ENCODE data around the gene SLC12A6.
"Not testable (repeated sequence)": the region's sequence is repeated elsewhere in the genome, so short reads cannot be mapped to it uniquely, and the experiment has no call there.

The SLC12A6 gene

DNA sequence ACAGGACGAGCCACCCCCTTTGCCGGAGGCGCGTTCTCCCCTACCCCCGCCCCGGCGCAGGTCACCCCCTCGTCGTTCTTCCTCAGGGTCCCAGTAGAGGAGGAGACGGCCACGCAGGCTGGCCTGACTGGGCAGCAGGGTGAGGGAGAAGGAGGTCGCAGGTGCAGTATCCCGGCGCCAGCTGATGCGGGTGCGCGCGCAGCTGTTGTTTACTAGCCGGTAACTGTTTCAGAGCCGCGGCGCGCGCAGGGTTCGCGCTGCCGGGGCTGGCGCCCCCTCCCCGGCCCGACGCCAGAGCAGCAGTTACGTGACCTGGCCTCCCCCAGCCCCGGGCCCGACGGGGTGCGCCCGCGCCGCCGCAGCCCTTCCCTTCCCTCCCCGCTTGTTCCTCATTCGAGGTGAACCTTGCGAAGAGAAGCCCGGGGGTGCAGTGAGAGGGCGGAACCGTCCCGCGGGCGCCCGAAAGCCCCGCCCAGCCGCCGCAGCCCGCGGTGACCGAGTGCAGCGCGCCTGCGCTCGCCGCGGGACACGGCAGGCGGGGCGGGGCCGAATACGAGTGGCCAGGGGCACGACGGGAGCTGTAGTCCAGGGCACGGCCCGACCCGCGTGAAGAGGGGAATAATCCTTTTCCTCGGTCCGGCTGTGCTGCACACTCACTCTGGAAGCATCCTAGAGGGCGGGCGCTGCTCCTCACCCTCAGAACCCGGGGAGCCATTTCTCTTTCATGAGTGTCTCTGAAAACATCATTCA lies at the start of gene SLC12A6:
Gene SLC12A6 (minus strand): TSS at position 225 of the 750 bp plus-strand sequence. CDS start 1,101 bp downstream, outside the sequence.
- peak; percentile 92 for DNase-seq
- in situ Hi-C loops (cut with HindIII; ENCODE audit: low pct_ligation_motif_present, low pct_unique_long_range_greater_than_20kb, low sequenced_read_pairs): no loop called here

DNA sequence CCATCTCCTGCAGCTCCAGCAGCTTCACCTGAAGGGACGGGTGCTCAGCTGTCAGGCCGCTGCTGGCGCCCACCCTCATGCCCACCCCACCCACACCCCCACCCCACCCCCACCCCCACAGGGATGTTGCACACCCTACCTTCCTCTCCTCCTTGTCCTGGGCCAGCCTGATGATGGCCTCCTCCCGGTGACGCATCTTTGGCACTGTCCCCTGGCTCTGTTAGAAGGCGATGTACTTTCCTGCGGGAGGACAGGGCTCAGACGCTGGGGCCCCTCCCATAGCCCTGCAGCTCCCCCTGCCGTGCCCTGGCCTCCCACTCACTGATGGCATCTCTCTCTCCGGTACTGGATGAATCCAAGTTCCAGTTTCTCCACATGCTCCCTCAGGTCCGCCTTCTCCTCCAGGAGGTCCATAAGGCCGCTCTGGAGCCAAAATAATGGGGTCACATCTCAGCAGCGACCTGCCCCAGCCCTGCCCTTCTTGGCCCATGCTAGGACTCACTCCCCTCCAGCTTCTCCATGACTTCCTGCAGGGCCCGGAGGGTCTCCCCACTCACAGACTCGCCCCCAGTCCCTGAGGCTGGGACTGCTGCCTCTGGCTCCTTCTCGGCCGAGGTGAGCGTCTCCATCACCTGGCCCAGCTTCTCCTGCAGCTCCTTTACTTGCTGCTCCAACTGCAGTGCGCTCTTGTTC lies 44.4 kb upstream of the SLC12A6 start:
- in situ Hi-C loops (cut with HindIII; ENCODE audit: low pct_ligation_motif_present, low pct_unique_long_range_greater_than_20kb, low sequenced_read_pairs); DNase-seq: not testable (repeated sequence)

DNA sequence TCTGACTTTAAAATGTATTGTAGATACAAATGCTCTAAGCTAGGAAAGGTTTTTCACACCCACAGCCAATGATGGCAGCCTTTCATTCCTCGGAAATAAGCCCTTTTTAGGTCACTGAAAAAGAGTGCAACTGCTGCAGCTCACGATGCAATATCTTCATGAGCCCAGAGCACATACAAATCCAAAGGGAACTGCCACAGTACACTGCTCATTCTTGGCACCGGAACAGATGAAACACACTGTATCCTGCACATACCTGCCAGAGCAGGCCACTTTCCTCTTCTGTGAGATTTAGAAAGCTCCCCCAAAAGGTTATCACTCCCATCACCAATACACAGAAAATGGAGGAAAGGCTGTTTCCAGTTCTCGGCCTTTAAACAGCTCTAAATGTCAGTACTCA lies 42.9 kb upstream of the SLC12A6 start:
- DNase-seq; in situ Hi-C loops (cut with HindIII; ENCODE audit: low pct_ligation_motif_present, low pct_unique_long_range_greater_than_20kb, low sequenced_read_pairs): not testable (repeated sequence)

DNA sequence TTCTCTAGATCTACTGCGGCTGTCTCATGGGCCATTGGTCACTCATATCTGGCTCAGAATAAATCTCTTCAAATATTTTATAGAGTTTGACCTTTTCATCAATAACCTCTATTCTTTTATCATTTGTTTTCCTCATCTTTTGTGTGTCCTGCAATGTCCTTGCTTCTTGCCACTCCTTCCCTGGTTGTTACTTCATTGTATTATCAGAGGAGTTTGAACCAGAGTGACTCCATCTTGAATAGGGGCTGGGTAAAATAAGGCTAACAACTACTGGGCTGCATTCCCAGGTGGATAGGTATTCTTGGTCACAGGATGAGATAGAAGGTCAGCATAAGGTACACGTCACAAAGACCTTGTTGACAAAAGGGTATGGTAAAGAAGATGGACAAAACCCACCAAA lies 39.3 kb upstream of the SLC12A6 start:
- no peak for DNase-seq
- in situ Hi-C loops (cut with HindIII; ENCODE audit: low pct_ligation_motif_present, low pct_unique_long_range_greater_than_20kb, low sequenced_read_pairs): no loop called here

DNA sequence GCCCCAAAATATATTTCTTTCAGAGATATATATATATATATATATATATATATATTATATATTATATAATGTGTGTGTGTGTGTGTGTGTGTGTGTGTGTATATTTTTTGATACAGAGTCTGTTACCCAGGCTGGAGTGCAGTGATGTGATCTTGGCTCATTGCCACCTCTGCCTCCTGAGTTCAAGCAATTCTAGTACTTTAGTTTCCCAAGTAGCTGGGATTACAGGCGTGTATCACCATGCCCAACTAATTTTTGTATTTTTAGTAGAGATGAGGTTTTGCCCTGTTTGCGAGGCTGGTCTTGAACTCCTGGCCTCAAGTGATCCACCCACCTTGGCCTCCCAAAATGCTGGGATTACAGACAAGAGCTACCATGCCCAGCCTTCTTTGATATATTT lies 38.0 kb upstream of the SLC12A6 start:
- in situ Hi-C loops (cut with HindIII; ENCODE audit: low pct_ligation_motif_present, low pct_unique_long_range_greater_than_20kb, low sequenced_read_pairs); DNase-seq: not testable (repeated sequence)

DNA sequence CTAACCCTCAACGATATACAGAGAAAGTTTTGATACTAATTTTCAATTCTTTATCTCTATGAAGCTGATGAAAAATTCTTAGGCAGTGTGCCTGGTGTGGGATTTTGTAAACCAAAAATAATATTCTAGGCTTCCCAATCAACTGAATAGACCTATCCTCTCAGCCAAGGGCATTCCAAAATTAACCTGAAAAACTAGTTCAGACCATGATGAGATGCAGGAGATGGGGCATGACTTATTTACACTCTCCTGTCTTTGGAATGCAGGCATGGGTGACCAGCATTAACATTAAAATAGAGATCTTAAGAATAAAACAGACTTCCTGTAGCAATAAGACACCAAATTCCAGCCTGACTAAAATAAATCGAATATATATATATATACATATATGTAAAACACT lies 37.2 kb upstream of the SLC12A6 start:
- DNase-seq: no peak
- in situ Hi-C loops (cut with HindIII; ENCODE audit: low pct_ligation_motif_present, low pct_unique_long_range_greater_than_20kb, low sequenced_read_pairs): no loop called here

DNA sequence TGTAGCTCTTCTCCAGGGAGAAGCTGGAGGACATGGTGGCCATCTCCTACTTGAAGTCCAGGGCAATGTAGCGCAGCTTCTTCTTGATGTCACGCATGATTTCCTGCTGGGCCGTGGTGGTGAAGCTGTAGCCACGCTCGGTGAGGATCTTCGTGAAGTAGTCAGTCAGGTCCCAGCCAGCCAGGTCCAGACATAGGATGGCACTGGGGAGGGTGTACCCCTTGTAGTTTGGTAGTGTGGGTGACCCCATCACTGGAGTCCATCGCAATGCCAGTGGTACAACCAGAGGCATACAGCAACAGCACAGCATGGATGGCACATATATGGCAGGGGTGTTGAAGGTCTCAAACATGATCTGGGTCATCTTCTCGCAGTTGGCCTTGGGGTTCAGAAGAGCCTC lies 36.4 kb upstream of the SLC12A6 start:
- in situ Hi-C loops (cut with HindIII; ENCODE audit: low pct_ligation_motif_present, low pct_unique_long_range_greater_than_20kb, low sequenced_read_pairs): no loop called here
- DNase-seq: no peak

DNA sequence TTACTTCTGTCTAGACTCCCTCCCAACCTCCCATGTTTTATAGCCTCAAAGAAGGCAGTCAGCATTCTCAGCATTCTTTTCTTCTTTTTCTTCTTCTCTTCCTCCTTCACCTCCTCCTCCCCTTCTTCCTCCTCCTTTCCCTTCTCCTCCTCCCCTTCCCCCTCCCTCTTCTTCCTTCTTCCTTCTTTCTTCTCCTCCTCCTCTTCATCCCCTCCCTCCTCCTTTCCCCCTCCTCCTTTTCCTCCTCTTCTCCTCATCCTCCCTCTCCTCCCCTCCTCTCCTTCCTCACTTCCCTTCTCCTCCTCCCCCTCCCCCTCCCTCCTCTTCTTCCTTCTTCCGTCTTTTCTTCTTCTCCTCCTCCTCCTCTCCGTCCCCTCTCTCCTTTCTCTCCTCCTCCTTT lies 33.1 kb upstream of the SLC12A6 start:
- no peak for DNase-seq
- in situ Hi-C loops (cut with HindIII; ENCODE audit: low pct_ligation_motif_present, low pct_unique_long_range_greater_than_20kb, low sequenced_read_pairs): no loop called here

DNA sequence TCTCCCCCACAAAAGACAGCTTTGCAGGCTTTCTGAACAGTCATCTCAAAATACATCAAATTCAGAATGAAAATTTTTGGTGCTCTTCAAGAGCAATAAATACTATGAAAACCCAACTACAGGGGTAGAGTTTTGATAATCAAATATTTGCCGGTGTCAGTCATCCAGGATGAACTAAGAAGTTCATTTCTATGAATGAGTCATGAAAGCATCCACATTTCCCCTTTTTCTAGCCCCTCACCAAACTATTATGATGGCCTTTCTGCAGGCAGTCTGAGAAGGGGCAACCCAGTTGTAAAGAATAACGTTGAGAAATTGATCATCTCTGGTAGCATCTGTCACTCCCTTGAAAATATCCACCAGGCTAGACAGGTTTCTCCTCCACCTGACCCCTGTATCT lies 32.5 kb upstream of the SLC12A6 start:
- DNase-seq: no peak
- in situ Hi-C loops (cut with HindIII; ENCODE audit: low pct_ligation_motif_present, low pct_unique_long_range_greater_than_20kb, low sequenced_read_pairs): no loop called here

DNA sequence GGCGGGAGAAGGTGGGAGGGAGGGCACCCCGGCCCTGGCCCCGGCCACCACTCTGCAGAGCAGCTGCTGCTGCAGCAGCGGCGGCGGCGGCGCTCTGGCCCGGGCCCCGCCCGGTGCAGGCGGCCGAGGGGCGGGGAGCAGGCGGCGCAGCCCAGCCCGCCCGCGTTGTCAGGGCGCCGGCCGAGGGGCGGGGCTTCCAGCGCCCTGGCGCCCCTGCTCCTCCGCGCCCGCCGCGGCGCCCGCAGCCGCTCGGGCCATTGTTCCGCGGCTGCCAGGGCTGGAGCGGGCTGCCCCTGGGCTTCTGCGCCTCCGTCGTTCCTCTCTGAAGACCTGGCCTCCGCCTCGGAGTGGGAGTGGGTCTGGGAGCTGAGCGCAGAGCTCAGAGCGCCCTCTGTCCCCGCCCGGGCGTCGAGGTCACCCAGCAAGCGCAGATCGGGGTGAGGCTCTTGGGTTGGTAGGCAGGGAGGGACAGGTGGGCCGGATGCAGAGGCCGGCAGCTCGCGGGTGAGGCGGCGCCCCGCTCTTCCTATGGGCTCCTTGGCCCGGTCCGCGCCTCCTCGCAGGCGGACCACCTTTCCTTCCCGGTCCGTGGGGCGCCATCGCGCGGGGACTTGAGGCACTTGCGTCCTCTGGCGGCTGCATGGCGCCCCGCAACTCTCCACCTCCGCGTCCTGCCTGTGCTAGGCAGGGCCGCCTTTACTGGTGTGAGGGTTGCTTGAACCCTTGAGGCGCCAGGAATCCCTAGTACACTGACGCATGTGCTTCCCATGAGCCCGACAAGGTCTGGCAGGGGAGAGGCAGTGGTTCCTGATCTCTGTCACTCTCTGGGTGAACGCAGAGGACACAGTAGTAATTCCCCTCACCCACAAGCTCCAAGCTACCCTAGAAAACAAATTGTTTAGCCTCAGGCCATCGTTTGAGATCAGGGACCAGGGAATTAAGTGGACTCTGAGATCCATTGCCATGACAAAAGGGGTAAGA lies 29.8 kb upstream of the SLC12A6 start, which contains the start of gene LPCAT4:
Gene LPCAT4 (minus strand): TSS at position 96 of the 981 bp plus-strand sequence. CDS start 96 bp downstream, outside the sequence.
- in situ Hi-C loops (cut with HindIII; ENCODE audit: low pct_ligation_motif_present, low pct_unique_long_range_greater_than_20kb, low sequenced_read_pairs): no loop called here
- DNase-seq: peak; percentile 88

DNA sequence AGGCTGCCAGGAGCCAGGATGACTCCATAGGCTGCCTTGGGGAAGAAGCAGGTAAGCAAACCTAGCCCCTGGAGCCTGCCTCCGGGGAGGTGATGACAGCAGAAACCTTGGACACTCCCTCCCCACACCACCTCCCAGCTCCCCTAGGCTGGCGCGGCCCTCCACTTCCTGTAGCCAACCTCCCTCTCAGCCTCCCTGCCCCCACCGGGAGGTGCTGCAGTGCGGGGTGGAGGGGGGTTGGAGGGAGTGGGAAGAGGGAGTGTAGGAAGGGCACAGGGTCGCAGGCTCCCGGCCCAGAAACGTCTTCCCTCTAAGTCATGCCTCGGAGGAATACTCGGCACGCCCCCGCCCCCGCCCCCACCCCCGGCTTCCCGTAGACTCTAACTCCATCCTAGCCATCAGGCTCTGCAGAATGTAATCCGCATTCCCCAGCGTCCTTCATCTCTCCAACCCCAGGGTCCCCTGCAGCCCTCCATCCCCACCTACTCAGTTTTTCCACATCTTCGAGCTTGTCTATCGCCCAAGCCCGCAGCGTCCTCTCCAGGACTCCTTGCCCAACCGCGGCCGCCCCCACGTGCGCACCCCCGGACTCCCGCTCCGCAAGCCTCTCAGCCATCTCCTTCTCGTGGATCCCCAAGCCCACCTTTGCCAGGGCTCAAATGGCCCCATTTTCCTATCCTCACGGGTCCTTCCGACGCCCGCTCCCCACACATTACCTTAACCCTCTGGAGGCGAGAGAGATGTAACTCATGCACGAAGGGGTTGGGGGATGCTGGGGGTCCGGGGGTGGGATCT lies 28.9 kb upstream of the SLC12A6 start:
- DNase-seq: peak; percentile 62
- in situ Hi-C loops (cut with HindIII; ENCODE audit: low pct_ligation_motif_present, low pct_unique_long_range_greater_than_20kb, low sequenced_read_pairs): no loop called here

DNA sequence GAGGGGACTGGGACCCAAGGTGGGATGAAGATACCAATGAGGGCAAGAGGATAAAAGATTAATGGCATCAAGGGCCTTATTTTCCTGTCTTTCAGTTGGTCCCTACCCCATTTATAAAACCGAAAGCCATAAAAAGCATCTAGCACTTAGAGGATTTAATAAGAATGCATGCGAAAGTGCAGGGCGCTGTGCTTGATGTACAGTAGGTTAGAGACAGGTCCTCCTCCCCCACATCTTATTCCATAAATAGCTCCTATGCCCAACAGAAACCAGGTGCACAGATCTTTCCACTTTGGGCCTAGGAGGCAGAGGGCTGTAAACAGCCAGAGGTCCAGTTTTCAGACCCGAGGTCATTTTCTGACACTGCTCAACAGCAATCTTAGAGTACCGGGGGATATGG lies 28.3 kb upstream of the SLC12A6 start:
- in situ Hi-C loops (cut with HindIII; ENCODE audit: low pct_ligation_motif_present, low pct_unique_long_range_greater_than_20kb, low sequenced_read_pairs): no loop called here
- DNase-seq: no peak

DNA sequence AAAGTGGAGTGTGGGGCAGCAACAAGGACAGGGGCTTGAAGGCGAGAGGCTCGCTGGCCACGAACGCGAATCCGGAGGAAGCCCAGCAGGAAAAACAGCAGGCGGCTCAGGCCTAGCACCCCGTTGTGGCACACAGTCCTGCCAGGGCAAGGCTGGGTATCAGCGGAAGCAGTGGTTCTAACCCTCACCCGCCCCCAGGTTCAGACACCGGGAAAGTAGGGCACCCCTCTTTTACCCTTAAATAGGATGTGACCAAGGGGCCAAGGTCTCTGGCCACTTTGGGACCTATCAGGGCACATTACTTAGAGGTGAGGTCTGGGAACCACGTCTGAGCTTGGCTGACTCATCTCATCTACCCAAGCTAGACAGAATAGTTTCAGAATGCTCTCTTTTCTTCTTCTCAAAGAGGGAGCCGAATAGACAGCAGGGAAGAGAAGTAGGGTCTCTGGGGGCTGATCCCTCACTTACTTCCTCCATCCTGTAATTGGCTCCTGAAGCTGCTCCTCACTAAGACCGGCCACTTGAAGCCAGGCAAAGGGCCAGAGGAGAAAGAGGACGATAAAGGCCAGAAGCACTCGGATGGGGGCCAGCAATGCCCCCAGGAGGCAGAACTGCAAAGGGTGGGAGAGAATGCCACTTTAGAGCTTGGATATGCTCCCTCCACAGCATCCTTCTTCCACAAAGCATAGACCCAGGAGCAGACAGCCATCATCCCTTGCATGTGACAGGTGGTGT lies 27.7 kb upstream of the SLC12A6 start:
- in situ Hi-C loops (cut with HindIII; ENCODE audit: low pct_ligation_motif_present, low pct_unique_long_range_greater_than_20kb, low sequenced_read_pairs): no loop called here
- DNase-seq: no peak

DNA sequence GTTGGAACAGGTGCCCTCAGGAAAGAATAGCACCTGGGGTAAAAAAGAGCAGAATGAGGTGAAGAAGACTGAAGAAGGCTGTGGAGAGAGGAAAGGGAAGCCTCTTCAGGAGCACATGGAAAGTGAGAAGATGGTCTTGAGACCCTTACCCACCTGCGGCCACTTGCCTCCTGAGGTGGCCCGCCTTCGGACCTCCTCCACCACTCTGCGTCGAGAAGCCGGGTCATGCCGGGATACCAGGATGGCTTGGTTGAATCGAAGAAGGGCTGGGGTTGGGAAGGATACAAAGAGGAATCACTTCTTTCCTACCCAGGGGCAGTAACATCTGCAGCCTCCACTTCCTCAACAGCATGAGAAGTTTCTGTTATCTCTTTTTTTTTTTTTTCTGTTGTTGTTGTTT lies 26.5 kb upstream of the SLC12A6 start:
- in situ Hi-C loops (cut with HindIII; ENCODE audit: low pct_ligation_motif_present, low pct_unique_long_range_greater_than_20kb, low sequenced_read_pairs): no loop called here

DNA sequence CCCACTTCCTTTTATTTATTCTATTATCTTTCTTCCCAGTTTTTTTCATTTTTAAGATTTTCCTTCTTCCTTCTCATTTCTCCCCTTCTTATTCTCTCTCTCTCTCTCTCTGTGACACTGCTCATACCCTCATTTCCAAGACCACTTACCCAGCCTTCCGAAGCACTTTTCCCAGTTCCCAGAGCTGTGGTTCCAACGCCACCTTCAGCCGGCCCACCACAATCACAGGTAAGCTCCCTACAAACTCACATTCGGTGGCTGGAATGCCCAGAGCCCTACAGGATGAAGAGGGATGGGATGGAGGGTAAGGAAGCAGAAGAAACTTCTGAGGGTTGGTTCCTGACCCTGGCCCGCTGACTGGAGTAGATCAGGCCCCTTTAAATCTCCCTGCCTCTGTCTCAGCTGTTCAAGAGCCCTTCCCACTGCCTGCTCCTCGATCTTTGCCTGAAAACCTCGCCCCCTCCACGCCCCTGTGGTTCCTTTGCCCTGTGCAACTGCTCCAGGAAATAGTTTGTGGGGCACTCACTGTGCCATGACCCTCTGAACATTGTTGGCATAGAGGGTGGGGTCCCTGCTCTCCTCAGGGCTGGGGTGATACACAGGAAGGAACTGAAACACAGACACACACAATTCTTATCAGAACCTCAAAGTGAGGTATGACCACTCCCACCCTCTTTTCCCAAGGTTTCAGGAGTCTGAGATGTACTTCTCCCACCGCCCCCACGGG lies 24.6 kb upstream of the SLC12A6 start:
- in situ Hi-C loops (cut with HindIII; ENCODE audit: low pct_ligation_motif_present, low pct_unique_long_range_greater_than_20kb, low sequenced_read_pairs): no loop called here
- DNase-seq: no peak

More for the DNA sequence above, 26.5 kb upstream of the SLC12A6 start:
- DNase-seq: no peak

DNA sequence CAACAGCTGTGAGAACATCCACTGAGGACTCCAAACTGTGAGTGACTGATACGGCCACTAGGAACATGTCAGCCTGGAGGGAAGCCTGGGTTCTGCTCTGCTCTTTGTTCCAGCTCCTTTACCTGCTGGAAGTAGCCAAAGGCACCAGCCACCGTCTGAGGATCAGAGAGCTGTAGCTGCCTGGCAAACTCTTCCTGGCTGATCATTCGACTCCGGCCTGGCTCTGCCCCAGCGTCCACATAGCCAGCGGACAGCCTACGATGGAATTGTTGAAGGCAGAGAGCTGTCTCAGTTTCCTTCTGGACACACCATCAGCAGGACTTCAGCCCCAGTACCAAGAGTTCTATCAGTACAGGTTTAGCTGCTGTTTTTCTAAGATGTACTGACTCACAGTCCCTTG lies 23.7 kb upstream of the SLC12A6 start:
- in situ Hi-C loops (cut with HindIII; ENCODE audit: low pct_ligation_motif_present, low pct_unique_long_range_greater_than_20kb, low sequenced_read_pairs): no loop called here

DNA sequence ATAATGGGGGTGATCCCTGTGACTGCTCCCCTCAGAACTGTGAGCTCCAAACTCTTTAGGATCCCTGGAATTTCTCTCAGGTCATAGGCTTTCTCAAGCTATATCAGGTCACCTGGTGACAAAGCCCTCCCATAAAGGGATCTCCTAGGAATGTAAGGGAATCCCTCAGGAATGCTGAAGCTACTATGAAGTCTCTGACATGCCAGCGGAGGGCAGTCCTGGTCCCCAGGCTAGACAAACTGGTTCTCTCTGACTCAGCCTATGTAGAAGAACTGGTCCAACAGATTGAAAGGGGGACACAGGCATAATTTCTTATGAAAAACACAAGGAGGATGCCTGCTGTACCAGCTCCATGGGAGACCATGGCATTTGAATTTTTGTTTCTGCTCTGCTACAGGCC lies 22.7 kb upstream of the SLC12A6 start:
- peak; percentile 14 for DNase-seq
- in situ Hi-C loops (cut with HindIII; ENCODE audit: low pct_ligation_motif_present, low pct_unique_long_range_greater_than_20kb, low sequenced_read_pairs): no loop called here

More for the DNA sequence above, 23.7 kb upstream of the SLC12A6 start:
- DNase-seq: no peak

Data from ACHN (cell line).